ENCODE measurements around the gene WWOX. TPM values are rescaled to one million over a fixed set of nuclear protein-coding genes. Genes with fewer than 3 reads are reported as not detected.

Gene WWOX
- total and polyA plus RNA-seq, 2 donors (not counting 1 experiment from before 2014, with no cell fraction given) = 10.5 to 42.3 TPM

GRCh38 chr16:79090966-79091365, 991.5 kb downstream of the WWOX start:
- DNase-seq = no peak

GRCh38 chr16:79092846-79093245, 993.4 kb downstream of the WWOX start:
- DNase-seq = no peak
- Histone ChIP-seq H4K20me1 (ENCODE audit: control insufficient read depth, insufficient read depth, low read length, poor library complexity, severe bottlenecking) (no peaks in the 10 kb centered on the region), H3K27me3 (replicated peaks in 1 of 4; ENCODE audit: control extremely low read depth in 1 of 4, control insufficient read depth in 3 of 4, insufficient read depth in 4 of 4, low read length in 3 of 4) (peaks cover 0 to 6% (median 0%) of the 10 kb centered on the region in 4 experiments), H2AFZ (ENCODE audit: insufficient read depth, low read depth, low read length, poor library complexity, severe bottlenecking) (no peak overlapping the region), H3K4me2 (replicated peaks; ENCODE audit: low read depth, low read length, poor library complexity, severe bottlenecking) (peak overlapping the region; percentile 65), H3K4me3 (ENCODE audit: control extremely low read depth in 1 of 5, extremely low read depth in 1 of 5, insufficient read depth in 1 of 5, low read depth in 2 of 5, low read length in 4 of 5) (no peak overlapping the region), H3K9me3 (ENCODE audit: control extremely low read depth in 1 of 3, control insufficient read depth in 2 of 3, insufficient read depth in 1 of 3, low read length in 2 of 3) (peaks cover 0 to 6% (median 0%) of the 10 kb centered on the region in 3 donors), H3K9ac (ENCODE audit: low read length) (no peak overlapping the region), H3K27ac (ENCODE audit: low read length in 2 of 2) (no peak overlapping the region), H3K4me1 (ENCODE audit: control insufficient read depth in 2 of 2, insufficient read depth in 2 of 2, low read length in 2 of 2) (peaks cover 44 to 51% of the 10 kb centered on the region in 2 donors), H3K79me2 (ENCODE audit: control insufficient read depth, insufficient read depth, low read length) (no peaks in the 10 kb centered on the region), H3K36me3 (replicated peaks in 1 of 2; ENCODE audit: control extremely low read depth in 1 of 2, control insufficient read depth in 1 of 2, extremely low read depth in 1 of 2, insufficient read depth in 2 of 2, low read length in 1 of 2) (no peaks in the 10 kb centered on the region)
- ChIA-PET CTCF (no interaction called here), POLR2A (no interaction called here)
- Mint-ChIP-seq H3K9me3 (ENCODE audit: insufficient read depth) (no peaks in the 10 kb centered on the region), H3K27me3 (peaks cover 9% of the 10 kb centered on the region), H3K4me1 (peaks cover 48% of the 10 kb centered on the region), H3K4me3 (peak overlapping the region; percentile 23), H3K27ac (no peak overlapping the region)
- no peak for ATAC-seq (ENCODE audit: low read depth)
- WGBS (ENCODE audit: insufficient coverage) = no CpG with 5 or more reads among the region's 5 CpGs
- intact Hi-C loops (cut with micrococcal nuclease) = no loop called here
- no peak for TF ChIP-seq CTCF (IDR thresholded peaks at IDR 0.05)
- no peak for TF ChIP-seq EZH2 (IDR thresholded peaks at IDR 0.05; ENCODE audit: borderline replicate concordance, insufficient read depth, low read depth, low read length, poor library complexity, severe bottlenecking)

More at GRCh38 chr16:79090966-79091365, 991.5 kb downstream of the WWOX start:
- ATAC-seq (ENCODE audit: low read depth) = no peak
- Histone ChIP-seq H2AFZ (ENCODE audit: insufficient read depth, low read depth, low read length, poor library complexity, severe bottlenecking) (no peak overlapping the region), H3K9ac (ENCODE audit: low read length) (peak overlapping the region; percentile 14), H3K4me1 (ENCODE audit: control insufficient read depth in 2 of 2, insufficient read depth in 2 of 2, low read length in 2 of 2) (peaks cover 44 to 48% of the 10 kb centered on the region in 2 donors), H3K27me3 (replicated peaks in 1 of 4; ENCODE audit: control extremely low read depth in 1 of 4, control insufficient read depth in 3 of 4, insufficient read depth in 4 of 4, low read length in 3 of 4) (no peaks in the 10 kb centered on the region), H4K20me1 (ENCODE audit: control insufficient read depth, insufficient read depth, low read length, poor library complexity, severe bottlenecking) (no peaks in the 10 kb centered on the region), H3K4me3 (ENCODE audit: control extremely low read depth in 1 of 5, extremely low read depth in 1 of 5, insufficient read depth in 1 of 5, low read depth in 2 of 5, low read length in 4 of 5) (peak overlapping the region in 1 of 5 experiments; percentile 27), H3K27ac (ENCODE audit: low read length in 2 of 2) (no peak overlapping the region), H3K79me2 (ENCODE audit: control insufficient read depth, insufficient read depth, low read length) (no peaks in the 10 kb centered on the region), H3K4me2 (replicated peaks; ENCODE audit: low read depth, low read length, poor library complexity, severe bottlenecking) (peak overlapping the region; percentile 71), H3K36me3 (replicated peaks in 1 of 2; ENCODE audit: control extremely low read depth in 1 of 2, control insufficient read depth in 1 of 2, extremely low read depth in 1 of 2, insufficient read depth in 2 of 2, low read length in 1 of 2) (no peaks in the 10 kb centered on the region), H3K9me3 (ENCODE audit: control extremely low read depth in 1 of 3, control insufficient read depth in 2 of 3, insufficient read depth in 1 of 3, low read length in 2 of 3) (peaks cover 0 to 6% (median 0%) of the 10 kb centered on the region in 3 donors)
- TF ChIP-seq EZH2 (IDR thresholded peaks at IDR 0.05; ENCODE audit: borderline replicate concordance, insufficient read depth, low read depth, low read length, poor library complexity, severe bottlenecking) (no peak), CTCF (IDR thresholded peaks at IDR 0.05) (no peak)
- peaks cover 43% of the 10 kb centered on the region for H3K4me1 Mint-ChIP-seq
- H3K27me3 Mint-ChIP-seq = no peaks in the 10 kb centered on the region
- intact Hi-C loops (cut with micrococcal nuclease) = no loop called here
- 40% methylated on average over 1 of the region's 4 CpGs for WGBS (ENCODE audit: insufficient coverage)
- H3K9me3 Mint-ChIP-seq (ENCODE audit: insufficient read depth) = no peaks in the 10 kb centered on the region
- POLR2A ChIA-PET = interaction anchor here (0.7 kb wide), 1 partner anchor 96 kb away, joined by 3 read pairs; no protein-coding TSS in a partner anchor
- no peak overlapping the region for H3K27ac Mint-ChIP-seq
- CTCF ChIA-PET = no interaction called here
- peak overlapping the region; percentile 79 for H3K4me3 Mint-ChIP-seq
